Gastrocnemius medialis (tissue), 4 donors: Measurements from ENCODE around the gene ASNS. TPM values are rescaled to one million over a fixed set of nuclear protein-coding genes. Genes with fewer than 3 reads are reported as not detected.

Source experiments
- ATAC-seq, 2 donors: fragments of 150-250 bp; one replicate each; pipeline ENCODE4 v1.9.1; 2016
- DNase-seq, 2 donors: peaks; one replicate each; pipeline ENCODE4 v3.0.0-alpha.2; 2019
- H3K27ac ChIP-seq, 4 donors: fragments of 200-600 bp; sonication (generic); 1 replicate in 1 of 4; 2 replicates in 3 of 4; pipeline ENCODE4 v1.5.1; 2016 to 2018; ENCODE audit warnings: mild to moderate bottlenecking in 2 of 4, moderate library complexity in 1 of 4
- H3K27me3 ChIP-seq, 3 donors: fragments of 200-600 bp; sonication (generic) in 2 of 3; 1 replicate in 1 of 3; 2 replicates in 2 of 3; pipeline versions ENCODE4 v1.5.1 to v1.6.0; 2016 to 2019; ENCODE audit warnings: mild to moderate bottlenecking in 1 of 3, moderate library complexity in 1 of 3
- H3K36me3 ChIP-seq, 2 donors: fragments of 200-600 bp; sonication (generic) in 1 of 2; one replicate each; pipeline ENCODE4 v1.5.1; 2017 to 2018
- H3K4me1 ChIP-seq, 2 donors: fragments of 200-600 bp; sonication (generic) in 1 of 2; one replicate each; pipeline ENCODE4 v1.5.1; 2016 to 2017; ENCODE audit warnings: mild to moderate bottlenecking in 2 of 2
- H3K4me3 ChIP-seq, 4 donors: fragments of 200-600 bp; sonication (generic) in 3 of 4; 1 replicate in 1 of 4; 2 replicates in 3 of 4; pipeline ENCODE4 v1.5.1; 2016 to 2019; ENCODE audit warnings: mild to moderate bottlenecking in 2 of 4
- H3K9me3 ChIP-seq, 3 donors: fragments of 200-600 bp; sonication (generic) in 2 of 3; 1 replicate in 1 of 3; 2 replicates in 2 of 3; pipeline ENCODE4 v1.5.1; 2016 to 2019
- CTCF ChIP-seq, 5 experiments: fragments of 450-650 bp in 3 of 5; fragments of 200-600 bp in 2 of 5; sonication (generic) in 2 of 5; IDR thresholded peaks in 4 of 5; conservative IDR thresholded peaks in 1 of 5; 1 replicate in 4 of 5; 2 replicates in 1 of 5; pipeline ENCODE4 v1.5.1; 2016 to 2019; ENCODE audit warnings: antibody characterized with exemption in 5 of 5, mild to moderate bottlenecking in 3 of 5, moderate library complexity in 3 of 5
- POLR2A ChIP-seq, 2 donors: fragments of 450-650 bp; IDR thresholded peaks; one replicate each; pipeline ENCODE4 v1.6.1; 2017; ENCODE audit warnings: antibody characterized with exemption in 2 of 2, mild to moderate bottlenecking in 2 of 2, moderate library complexity in 2 of 2
- in situ Hi-C, 4 donors: fragments of 200-750 bp; cut with MboI; loops; one replicate each; pipeline versions ENCODE4 v1.15.0 to v1.8.0; 2017; ENCODE audit warnings: low sequenced_read_pairs in 4 of 4
- intact Hi-C: fragments of 100-400 bp; cut with DNase I; formaldehyde crosslinking; loops from one replicate; pipeline ENCODE4 v1.15.1; 2023; ENCODE audit warnings: low total_unique reads
- total RNA-seq, 4 donors: library from RNA; depleted of rRNA; stranded (reverse); fragments of >200 nt; gene quantifications; one replicate each; pipeline versions ENCODE4 v1.1.0 to v1.2.3, GENCODE V29; 2016

Gene ASNS
- total RNA-seq, 4 donors from 2014 or later = 0.88 to 2.4 (median 2.1) TPM

- no peak for TF ChIP-seq POLR2A (IDR thresholded peaks at IDR 0.05)
- no peak for TF ChIP-seq CTCF (IDR thresholded peaks at IDR 0.05 in 4 of 5, conservative IDR thresholded peaks at IDR 0.05 in 1 of 5)
- H3K4me1 ChIP-seq = no peaks in the 10 kb centered on the region
- no peak overlapping the region for H3K27ac ChIP-seq
- H3K27me3 ChIP-seq = peaks cover 0 to 3% (median 0%) of the 10 kb centered on the region in 3 donors
- ATAC-seq (no peak), DNase-seq (no peak)
- no peaks in the 10 kb centered on the region for H3K9me3 ChIP-seq
- H3K4me3 ChIP-seq = no peak overlapping the region
- intact Hi-C loops (no loop called here), in situ Hi-C loops (loop anchor here in 1 of 4 donors (25.0 kb wide), 1 partner anchor 730 kb away; the partner anchor contains the start of gene SDHAF3)
- no peaks in the 10 kb centered on the region for H3K36me3 ChIP-seq
These were observed 30.2 kb downstream of the ASNS start for GRCh38 chr7:97842006-97842405.

- no peak overlapping the region for H3K4me3 ChIP-seq
- H3K36me3 ChIP-seq = no peaks in the 10 kb centered on the region
- no peak for ATAC-seq
- H3K27me3 ChIP-seq = peaks cover 0 to 3% (median 0%) of the 10 kb centered on the region in 3 donors
- H3K4me1 ChIP-seq = no peaks in the 10 kb centered on the region
- DNase-seq = peak in 1 of 2 donors; percentile 18
- intact Hi-C loops = loop anchor here (1.0 kb wide), 1 partner anchor 731 kb away; no protein-coding TSS in a partner anchor
- TF ChIP-seq POLR2A (IDR thresholded peaks at IDR 0.05) (no peak), CTCF (IDR thresholded peaks at IDR 0.05 in 4 of 5, conservative IDR thresholded peaks at IDR 0.05 in 1 of 5) (peak in 3 of 5 experiments; percentile 25 to 60 (median 41))
- no peak overlapping the region for H3K27ac ChIP-seq
- H3K9me3 ChIP-seq = no peaks in the 10 kb centered on the region
- in situ Hi-C loops = loop anchor here (5.0 to 25.0 kb wide), 3 partner anchors 723 to 733 kb away; partner anchors contain the start of gene SDHAF3 (in 1 of the 4)
These were observed 36.7 kb downstream of the ASNS start for GRCh38 chr7:97835296-97836138.

DNA sequence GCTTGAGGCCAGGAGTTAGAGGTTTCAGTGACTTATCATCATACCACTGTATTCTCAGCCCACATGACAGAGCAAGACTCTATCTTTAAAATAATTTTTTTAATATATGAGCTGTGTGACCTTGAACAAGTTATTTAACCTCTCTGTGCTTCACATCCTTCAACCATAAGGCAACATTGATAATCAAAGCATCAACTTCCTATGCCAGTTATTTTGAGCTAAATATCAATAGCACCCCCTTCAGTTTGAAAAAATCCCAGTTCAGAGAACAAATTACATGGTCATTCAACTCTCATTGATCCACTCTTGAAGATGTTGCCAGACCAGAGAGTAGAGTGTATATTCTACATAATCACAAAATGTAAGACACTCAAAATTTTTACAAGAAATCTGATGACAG lies 53.0 kb downstream of the ASNS start:
- H3K36me3 ChIP-seq = no peaks in the 10 kb centered on the region
- DNase-seq = no peak
- ATAC-seq = no peak
- no peak overlapping the region for H3K4me3 ChIP-seq
- no peaks in the 10 kb centered on the region for H3K27me3 ChIP-seq
- no peak overlapping the region for H3K27ac ChIP-seq
- intact Hi-C loops (no loop called here), in situ Hi-C loops (no loop called here)
- no peaks in the 10 kb centered on the region for H3K9me3 ChIP-seq
- TF ChIP-seq CTCF (IDR thresholded peaks at IDR 0.05 in 4 of 5, conservative IDR thresholded peaks at IDR 0.05 in 1 of 5) (no peak), POLR2A (IDR thresholded peaks at IDR 0.05) (no peak)
- H3K4me1 ChIP-seq = no peaks in the 10 kb centered on the region

DNA sequence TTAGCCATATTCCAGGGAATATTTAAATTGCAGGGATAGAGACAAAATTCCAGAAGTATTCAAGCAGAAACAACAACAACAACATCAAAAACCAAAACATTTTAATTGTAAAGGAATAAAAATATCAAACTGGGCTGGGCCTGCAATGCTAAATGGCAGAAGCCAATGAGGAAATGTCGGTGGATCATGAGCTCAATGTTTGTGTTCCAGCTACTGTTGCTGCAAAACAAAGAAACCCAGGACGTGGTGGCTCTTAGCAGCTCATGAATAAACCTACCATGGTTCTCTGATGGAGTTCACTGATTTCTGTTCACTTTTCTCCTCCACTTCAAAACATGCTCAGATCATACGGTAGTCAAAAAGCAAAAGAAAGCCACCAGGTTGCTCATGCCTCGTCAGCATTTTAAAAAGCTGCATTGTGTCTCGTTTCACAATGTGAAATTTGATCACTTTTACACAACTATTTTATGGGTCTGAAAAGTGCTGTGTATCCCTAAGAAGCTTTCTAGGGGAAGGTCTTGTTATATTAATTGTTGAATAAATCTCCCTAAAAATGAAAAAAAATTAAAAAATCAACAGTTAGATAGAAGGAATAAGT lies 54.0 kb downstream of the ASNS start:
- in situ Hi-C loops = no loop called here
- H3K4me1 ChIP-seq = no peaks in the 10 kb centered on the region

More for the DNA sequence above, 54.0 kb downstream of the ASNS start:
- ATAC-seq = no peak
- no peak for TF ChIP-seq POLR2A (IDR thresholded peaks at IDR 0.05)
- TF ChIP-seq CTCF (IDR thresholded peaks at IDR 0.05 in 4 of 5, conservative IDR thresholded peaks at IDR 0.05 in 1 of 5) = no peak
- no peaks in the 10 kb centered on the region for H3K27me3 ChIP-seq
- no peak for DNase-seq
- H3K36me3 ChIP-seq = no peaks in the 10 kb centered on the region
- H3K9me3 ChIP-seq = no peaks in the 10 kb centered on the region
- intact Hi-C loops = no loop called here
- no peak overlapping the region for H3K27ac ChIP-seq
- no peak overlapping the region for H3K4me3 ChIP-seq

Other genes with a start within 250 kb of the ASNS start
- under 1 TPM in 1 of 4 donors, not detected in 3; 0.38 TPM for gene TAC1, start 140.3 kb downstream of the ASNS start, total RNA-seq
- not detected for gene OCM2, start 117.8 kb upstream of the ASNS start, total RNA-seq
- 10 to 100 TPM; 10.8 to 44.2 (median 17.7) TPM for gene LMTK2, start 234.5 kb upstream of the ASNS start, total RNA-seq